ENCODE data around the gene BORCS6. TPM values are rescaled to one million over a fixed set of nuclear protein-coding genes. Genes with fewer than 3 reads are reported as not detected.

Gene BORCS6
- 1.8 TPM for polyA plus RNA-seq (2013, experiment 1 of 2)
- 1.7 TPM for polyA plus RNA-seq (2013, experiment 2 of 2)

GRCh38 chr17:8189711-8190477 lies at the start of gene BORCS6:
TSS of gene BORCS6 (minus strand) at chr17:8190180. CDS start at chr17:8190140, 40 bp downstream.
- H3K27ac ChIP-seq (replicated peaks; ENCODE audit: low read length), result no peak within 1 kb of the TSS
- H3K4me2 ChIP-seq (ENCODE audit: insufficient read depth, low read length, poor library complexity, severe bottlenecking), result peak within 1 kb of the TSS; percentile 77
- H3K23ac ChIP-seq (ENCODE audit: low read depth, low read length, poor library complexity), result peak within 1 kb of the TSS; percentile 90
- DNase-seq (ENCODE audit: low spot score), result peak; percentile 92
- H3K36me3 ChIP-seq (replicated peaks in 1 of 2; ENCODE audit: control insufficient read depth in 2 of 2, insufficient read depth in 2 of 2, low read length in 2 of 2), result no peaks in the 10 kb centered on the region
- peaks cover 0 to 16% (median 3%) of the 10 kb centered on the region in 3 experiments for H3K27me3 ChIP-seq (ENCODE audit: control insufficient read depth in 3 of 3, insufficient read depth in 3 of 3, low read depth in 1 of 3, low read length in 3 of 3)
- H2BK12ac ChIP-seq (ENCODE audit: low read length), result peak within 1 kb of the TSS; percentile 79
- H3K79me1 ChIP-seq (ENCODE audit: low read depth, low read length), result peaks cover 9% of the 10 kb centered on the region
- no peak within 1 kb of the TSS for H4K8ac ChIP-seq (ENCODE audit: low read depth, low read length)
- no peak within 1 kb of the TSS for H2BK120ac ChIP-seq (ENCODE audit: low read depth, low read length)
- H3K14ac ChIP-seq (ENCODE audit: low read length), result no peak within 1 kb of the TSS
- H4K91ac ChIP-seq (ENCODE audit: low read depth, low read length, poor library complexity), result no peak within 1 kb of the TSS
- H2BK15ac ChIP-seq (ENCODE audit: low read length), result peak within 1 kb of the TSS; percentile 79
- H3K9ac ChIP-seq (ENCODE audit: low read depth, low read length, poor library complexity), result peak within 1 kb of the TSS; percentile 93
- H3K4me3 ChIP-seq (ENCODE audit: low read length in 2 of 2), result peak within 1 kb of the TSS; percentile 69 to 93
- no peaks in the 10 kb centered on the region for H3K9me3 ChIP-seq (replicated peaks in 1 of 2; ENCODE audit: control insufficient read depth in 2 of 2, insufficient read depth in 1 of 2, low read depth in 1 of 2, low read length in 2 of 2)
- WGBS, 2 donors (ENCODE audit: extremely low coverage in 2 of 2, insufficient read length in 2 of 2, insufficient replicate concordance in 1 of 2), result no CpG with 5 or more reads among the region's 70 CpGs
- peaks cover 20 to 24% of the 10 kb centered on the region in 2 donors for H3K4me1 ChIP-seq (ENCODE audit: control insufficient read depth in 2 of 2, insufficient read depth in 1 of 2, low read depth in 1 of 2, low read length in 2 of 2)
- peak within 1 kb of the TSS; percentile 87 for H2BK5ac ChIP-seq (ENCODE audit: low read length)
- H2AK5ac ChIP-seq (ENCODE audit: low read depth, low read length), result peak within 1 kb of the TSS; percentile 89
- peak within 1 kb of the TSS; percentile 87 for H3K4ac ChIP-seq (ENCODE audit: low read length)
- H2AFZ ChIP-seq (ENCODE audit: low read length), result peak within 1 kb of the TSS; percentile 94
- H3K18ac ChIP-seq (ENCODE audit: low read length), result peak within 1 kb of the TSS; percentile 88

- H3K27me3 ChIP-seq (ENCODE audit: control insufficient read depth in 3 of 3, insufficient read depth in 3 of 3, low read depth in 1 of 3, low read length in 3 of 3), result no peaks in the 10 kb centered on the region
Measured at GRCh38 chr17:8237886-8238285, 47.9 kb upstream of the BORCS6 start.

GRCh38 chr17:8237175-8237574 lies 47.2 kb upstream of the BORCS6 start:
- Histone ChIP-seq H2BK5ac (ENCODE audit: low read length) (no peak overlapping the region), H2BK120ac (ENCODE audit: low read depth, low read length) (no peak overlapping the region), H3K27ac (replicated peaks; ENCODE audit: low read length) (no peak overlapping the region), H3K18ac (ENCODE audit: low read length) (no peak overlapping the region), H3K36me3 (replicated peaks in 1 of 2; ENCODE audit: control insufficient read depth in 2 of 2, insufficient read depth in 2 of 2, low read length in 2 of 2) (peaks cover 36 to 88% of the 10 kb centered on the region in 2 donors), H3K4me2 (ENCODE audit: insufficient read depth, low read length, poor library complexity, severe bottlenecking) (no peak overlapping the region), H3K9ac (ENCODE audit: low read depth, low read length, poor library complexity) (no peak overlapping the region), H3K23ac (ENCODE audit: low read depth, low read length, poor library complexity) (no peak overlapping the region), H2AK5ac (ENCODE audit: low read depth, low read length) (no peak overlapping the region), H2BK15ac (ENCODE audit: low read length) (no peak overlapping the region), H3K4me3 (ENCODE audit: low read length in 2 of 2) (no peak overlapping the region), H3K9me3 (replicated peaks in 1 of 2; ENCODE audit: control insufficient read depth in 2 of 2, insufficient read depth in 1 of 2, low read depth in 1 of 2, low read length in 2 of 2) (no peaks in the 10 kb centered on the region), H3K4ac (ENCODE audit: low read length) (no peak overlapping the region), H3K79me1 (ENCODE audit: low read depth, low read length) (no peaks in the 10 kb centered on the region), H3K4me1 (ENCODE audit: control insufficient read depth in 2 of 2, insufficient read depth in 1 of 2, low read depth in 1 of 2, low read length in 2 of 2) (no peaks in the 10 kb centered on the region), H2BK12ac (ENCODE audit: low read length) (no peak overlapping the region), H3K27me3 (ENCODE audit: control insufficient read depth in 3 of 3, insufficient read depth in 3 of 3, low read depth in 1 of 3, low read length in 3 of 3) (no peaks in the 10 kb centered on the region), H4K8ac (ENCODE audit: low read depth, low read length) (no peak overlapping the region), H2AFZ (ENCODE audit: low read length) (no peak overlapping the region), H3K14ac (ENCODE audit: low read length) (no peak overlapping the region), H4K91ac (ENCODE audit: low read depth, low read length, poor library complexity) (no peak overlapping the region)
- WGBS, 2 donors (ENCODE audit: extremely low coverage in 2 of 2, insufficient read length in 2 of 2, insufficient replicate concordance in 1 of 2), result no CpG with 5 or more reads among the region's 7 CpGs
- DNase-seq (ENCODE audit: low spot score), result no peak

More at GRCh38 chr17:8237886-8238285, 47.9 kb upstream of the BORCS6 start:
- Histone ChIP-seq H3K79me1 (ENCODE audit: low read depth, low read length) (peaks cover 1% of the 10 kb centered on the region), H3K4me2 (ENCODE audit: insufficient read depth, low read length, poor library complexity, severe bottlenecking) (no peak overlapping the region), H3K23ac (ENCODE audit: low read depth, low read length, poor library complexity) (peak overlapping the region; percentile 65), H3K18ac (ENCODE audit: low read length) (no peak overlapping the region), H4K91ac (ENCODE audit: low read depth, low read length, poor library complexity) (no peak overlapping the region), H3K9me3 (replicated peaks in 1 of 2; ENCODE audit: control insufficient read depth in 2 of 2, insufficient read depth in 1 of 2, low read depth in 1 of 2, low read length in 2 of 2) (no peaks in the 10 kb centered on the region), H2AFZ (ENCODE audit: low read length) (no peak overlapping the region), H2BK5ac (ENCODE audit: low read length) (no peak overlapping the region), H3K4ac (ENCODE audit: low read length) (no peak overlapping the region), H3K36me3 (replicated peaks in 1 of 2; ENCODE audit: control insufficient read depth in 2 of 2, insufficient read depth in 2 of 2, low read length in 2 of 2) (peaks cover 32 to 81% of the 10 kb centered on the region in 2 donors), H3K4me3 (ENCODE audit: low read length in 2 of 2) (peak overlapping the region in 1 of 2 donors; percentile 42), H3K27ac (replicated peaks; ENCODE audit: low read length) (no peak overlapping the region), H3K4me1 (ENCODE audit: control insufficient read depth in 2 of 2, insufficient read depth in 1 of 2, low read depth in 1 of 2, low read length in 2 of 2) (no peaks in the 10 kb centered on the region), H4K8ac (ENCODE audit: low read depth, low read length) (no peak overlapping the region), H2AK5ac (ENCODE audit: low read depth, low read length) (no peak overlapping the region), H2BK120ac (ENCODE audit: low read depth, low read length) (no peak overlapping the region), H3K14ac (ENCODE audit: low read length) (peak overlapping the region; percentile 82), H2BK12ac (ENCODE audit: low read length) (no peak overlapping the region), H2BK15ac (ENCODE audit: low read length) (no peak overlapping the region), H3K9ac (ENCODE audit: low read depth, low read length, poor library complexity) (no peak overlapping the region)
- no CpG with 5 or more reads among the region's 4 CpGs for WGBS, 2 donors (ENCODE audit: extremely low coverage in 2 of 2, insufficient read length in 2 of 2, insufficient replicate concordance in 1 of 2)
- no peak for DNase-seq (ENCODE audit: low spot score)

- H2AK5ac ChIP-seq (ENCODE audit: low read depth, low read length), result no peak overlapping the region
- H3K27me3 ChIP-seq (ENCODE audit: control insufficient read depth in 3 of 3, insufficient read depth in 3 of 3, low read depth in 1 of 3, low read length in 3 of 3), result no peaks in the 10 kb centered on the region
- no peak overlapping the region for H4K8ac ChIP-seq (ENCODE audit: low read depth, low read length)
- H3K9me3 ChIP-seq (replicated peaks in 1 of 2; ENCODE audit: control insufficient read depth in 2 of 2, insufficient read depth in 1 of 2, low read depth in 1 of 2, low read length in 2 of 2), result no peaks in the 10 kb centered on the region
- H2BK15ac ChIP-seq (ENCODE audit: low read length), result no peak overlapping the region
- H3K36me3 ChIP-seq (replicated peaks in 1 of 2; ENCODE audit: control insufficient read depth in 2 of 2, insufficient read depth in 2 of 2, low read length in 2 of 2), result peaks cover 43 to 93% of the 10 kb centered on the region in 2 donors
- H3K4me1 ChIP-seq (ENCODE audit: control insufficient read depth in 2 of 2, insufficient read depth in 1 of 2, low read depth in 1 of 2, low read length in 2 of 2), result no peaks in the 10 kb centered on the region
- no peak overlapping the region for H3K23ac ChIP-seq (ENCODE audit: low read depth, low read length, poor library complexity)
- H3K4ac ChIP-seq (ENCODE audit: low read length), result no peak overlapping the region
- no peak overlapping the region for H4K91ac ChIP-seq (ENCODE audit: low read depth, low read length, poor library complexity)
- no peak overlapping the region for H2AFZ ChIP-seq (ENCODE audit: low read length)
- no peak overlapping the region for H2BK120ac ChIP-seq (ENCODE audit: low read depth, low read length)
- H2BK5ac ChIP-seq (ENCODE audit: low read length), result no peak overlapping the region
- H2BK12ac ChIP-seq (ENCODE audit: low read length), result no peak overlapping the region
- H3K27ac ChIP-seq (replicated peaks; ENCODE audit: low read length), result no peak overlapping the region
- H3K18ac ChIP-seq (ENCODE audit: low read length), result no peak overlapping the region
- no peaks in the 10 kb centered on the region for H3K79me1 ChIP-seq (ENCODE audit: low read depth, low read length)
- no peak overlapping the region for H3K4me3 ChIP-seq (ENCODE audit: low read length in 2 of 2)
- no CpG with 5 or more reads among the region's 7 CpGs for WGBS, 2 donors (ENCODE audit: extremely low coverage in 2 of 2, insufficient read length in 2 of 2, insufficient replicate concordance in 1 of 2)
- no peak overlapping the region for H3K9ac ChIP-seq (ENCODE audit: low read depth, low read length, poor library complexity)
- no peak overlapping the region for H3K14ac ChIP-seq (ENCODE audit: low read length)
- DNase-seq (ENCODE audit: low spot score), result no peak
- H3K4me2 ChIP-seq (ENCODE audit: insufficient read depth, low read length, poor library complexity, severe bottlenecking), result no peak overlapping the region
Measured at GRCh38 chr17:8235676-8236075, 45.7 kb upstream of the BORCS6 start.
